HG02759 (cell line): ENCODE results near the gene CAMK1D.
"Not testable (repeated sequence)": the region's sequence is repeated elsewhere in the genome, so short reads cannot be mapped to it uniquely, and the experiment has no call there.

Experiments used
- ATAC-seq: cut with Tn5 transposase; IDR thresholded peaks from one replicate; pipeline ENCODE4 v1.9.1; 2021; ENCODE audit warnings: mild to moderate bottlenecking, moderate library complexity; ENCODE audit not compliant: unreplicated experiment

CAMK1D gene

GRCh38 chr10:12340371-12340770 lies 9.0 kb upstream of the CAMK1D start:
- no peak for ATAC-seq

GRCh38 chr10:12340937-12341336 lies 8.4 kb upstream of the CAMK1D start:
- ATAC-seq = no peak

- no peak for ATAC-seq
These were observed 7.8 kb upstream of the CAMK1D start for GRCh38 chr10:12341526-12341925.

- ATAC-seq = no peak
These were observed 4.8 kb upstream of the CAMK1D start for GRCh38 chr10:12344375-12345110.

GRCh38 chr10:12346707-12347106 lies 2.6 kb upstream of the CAMK1D start:
- ATAC-seq = no peak

GRCh38 chr10:12348294-12348869 lies 965 bp upstream of the CAMK1D start:
- ATAC-seq = no peak

GRCh38 chr10:12349629-12350166 lies 351 bp downstream of the CAMK1D start:
- peak; percentile 53 for ATAC-seq

- peak; percentile 0 for ATAC-seq
These were observed 973 bp downstream of the CAMK1D start for GRCh38 chr10:12350167-12350872.

GRCh38 chr10:12350925-12351324 lies 1.6 kb downstream of the CAMK1D start:
- no peak for ATAC-seq

GRCh38 chr10:12351447-12351846 lies 2.1 kb downstream of the CAMK1D start:
- ATAC-seq = no peak

GRCh38 chr10:12351889-12352288 lies 2.5 kb downstream of the CAMK1D start:
- no peak for ATAC-seq

- ATAC-seq = no peak
These were observed 4.3 kb downstream of the CAMK1D start for GRCh38 chr10:12353399-12354242.

- not testable (repeated sequence) for ATAC-seq
These were observed 5.3 kb downstream of the CAMK1D start for GRCh38 chr10:12354696-12355095.

GRCh38 chr10:12355384-12355783 lies 6.0 kb downstream of the CAMK1D start:
- ATAC-seq = no peak

- no peak for ATAC-seq
These were observed 8.3 kb downstream of the CAMK1D start for GRCh38 chr10:12357525-12358151.

GRCh38 chr10:12358863-12359564 lies 9.7 kb downstream of the CAMK1D start:
- ATAC-seq = no peak

- ATAC-seq = no peak
These were observed 11.1 kb downstream of the CAMK1D start for GRCh38 chr10:12360461-12360860.

GRCh38 chr10:12361115-12361514 lies 11.8 kb downstream of the CAMK1D start:
- not testable (repeated sequence) for ATAC-seq

GRCh38 chr10:12364559-12364958 lies 15.2 kb downstream of the CAMK1D start:
- no peak for ATAC-seq

- ATAC-seq = no peak
These were observed 17.9 kb downstream of the CAMK1D start for GRCh38 chr10:12367272-12367671.
